C4-2B (cell line): Measurements from ENCODE around the gene ZNF714.

ENCODE experiments used
- CTCF ChIP-seq: fragments of 450-650 bp; conservative IDR thresholded peaks from 2 replicates; pipeline ENCODE4 v1.5.1; 2017; ENCODE audit warnings: mild to moderate bottlenecking
- ZFX ChIP-seq: fragments of 450-650 bp; IDR thresholded peaks from 2 replicates; pipeline ENCODE4 v1.6.1; 2017

- no peak for TF ChIP-seq CTCF
- no peak for TF ChIP-seq ZFX
Observed at GRCh38 chr19:21046489-21046888, 35.5 kb upstream of the ZNF714 start.
